Testis (tissue), 3 donors: Measurements from ENCODE around the gene COG8. TPM values are rescaled to one million over a fixed set of nuclear protein-coding genes. Genes with fewer than 3 reads are reported as not detected.

Experiments
- DNase-seq: peaks from one replicate; pipeline ENCODE4 v3.0.0-alpha.2; 2019
- H3K27ac ChIP-seq, 2 donors: fragments of 200-600 bp; sonication (generic); one replicate each; pipeline ENCODE4 v1.5.1; 2019
- H3K27me3 ChIP-seq: fragments of 200-600 bp; sonication (generic); one replicate; pipeline ENCODE4 v1.5.1; 2019
- H3K36me3 ChIP-seq: fragments of 200-600 bp; sonication (generic); one replicate; pipeline ENCODE4 v1.5.1; 2017; ENCODE audit warnings: low read depth; ENCODE audit errors: missing control alignments
- H3K4me1 ChIP-seq: fragments of 200-600 bp; sonication (generic); one replicate; pipeline ENCODE4 v1.5.1; 2019
- H3K4me3 ChIP-seq, 2 donors: fragments of 200-600 bp; sonication (generic); one replicate each; pipeline ENCODE4 v1.5.1; 2017 to 2019
- H3K9me3 ChIP-seq: fragments of 200-600 bp; sonication (generic); one replicate; pipeline ENCODE4 v1.5.1; 2017
- CTCF ChIP-seq, 3 experiments: fragments of 450-650 bp in 2 of 3; fragments of 200-600 bp in 1 of 3; sonication (generic) in 1 of 3; IDR thresholded peaks; one replicate each; pipeline ENCODE4 v1.5.1; 2016 to 2019; ENCODE audit warnings: antibody characterized with exemption in 3 of 3, mild to moderate bottlenecking in 2 of 3, moderate library complexity in 1 of 3
- POLR2A ChIP-seq: fragments of 450-650 bp; IDR thresholded peaks from one replicate; pipeline ENCODE4 v1.6.1; 2017; ENCODE audit warnings: antibody characterized with exemption, mild to moderate bottlenecking, moderate library complexity
- WGBS, 2 donors: methylation state at CpG; one replicate each; pipeline ENCODE4 v1.1.5; 2018; 5-methylcytosine and 5-hydroxymethylcytosine counted together
- intact Hi-C: fragments of 100-400 bp; cut with DNase I; formaldehyde crosslinking; loops from one replicate; pipeline ENCODE4 v1.15.1; 2023; ENCODE audit warnings: low total_unique reads
- polyA plus RNA-seq: library from polyadenylated mRNA; stranded (reverse); fragments of 350-450 nt; fragmentation: Illumina TruSeq; extraction: RNeasy Lipid Tissue Mini Kit (QIAGEN cat#74804); gene quantifications from one replicate; pipeline ENCODE4 v1.2.3, GENCODE V29; 2014; ENCODE audit warnings: low read depth, low replicate concordance; ENCODE audit not compliant: insufficient read depth
- total RNA-seq, 2 donors: library from RNA; depleted of rRNA; stranded (reverse); fragments of >200 nt; gene quantifications; one replicate each; pipeline ENCODE4 v1.2.3, GENCODE V29; 2016

Gene COG8
- total and polyA plus RNA-seq, 3 donors from 2014 or later: 74.1 to 96.6 (median 90.8) TPM

- intact Hi-C loops: no loop called here
- no peak for TF ChIP-seq POLR2A
- TF ChIP-seq CTCF (IDR thresholded peaks at IDR 0.05): no peak
- H3K4me3 ChIP-seq: no peak overlapping the region
- no peaks in the 10 kb centered on the region for H3K36me3 ChIP-seq
- DNase-seq: no peak
- H3K27me3 ChIP-seq: no peaks in the 10 kb centered on the region
- WGBS, 2 donors: 45 to 63% methylated on average over 4 of the region's 4 CpGs
- H3K27ac ChIP-seq: no peak overlapping the region
- H3K4me1 ChIP-seq: peaks cover 7% of the 10 kb centered on the region
- no peaks in the 10 kb centered on the region for H3K9me3 ChIP-seq
Measured at GRCh38 chr16:69283851-69284250, 55.5 kb downstream of the COG8 start.

- Histone ChIP-seq H3K9me3 (no peaks in the 10 kb centered on the region), H3K27me3 (no peaks in the 10 kb centered on the region), H3K4me3 (no peak overlapping the region), H3K27ac (no peak overlapping the region), H3K36me3 (no peaks in the 10 kb centered on the region), H3K4me1 (peaks cover 10% of the 10 kb centered on the region)
- no peak for DNase-seq
- intact Hi-C loops: no loop called here
- WGBS, 2 donors: 51 to 69% methylated on average over 1 of the region's 1 CpG
- TF ChIP-seq CTCF (IDR thresholded peaks at IDR 0.05) (no peak), POLR2A (no peak)
Measured at GRCh38 chr16:69277413-69277812, 62.0 kb downstream of the COG8 start.

Other genes starting within 250 kb of the COG8 start
- 1 to 10 TPM; 4.7 to 7.7 TPM for gene HAS3, start 233.9 kb downstream of the COG8 start, total RNA-seq
- 4.8 TPM for gene HAS3, start 233.9 kb downstream of the COG8 start, polyA plus RNA-seq
- 100 to 1,000 TPM; 131 to 147 TPM for gene CHTF8, start 207.0 kb downstream of the COG8 start, total RNA-seq
- gene CHTF8, start 207.0 kb downstream of the COG8 start, polyA plus RNA-seq: 122 TPM
- gene UTP4, start 206.9 kb downstream of the COG8 start, total RNA-seq: 10 to 100 TPM; 72.8 to 78.3 TPM
- 80.5 TPM for gene UTP4, start 206.9 kb downstream of the COG8 start, polyA plus RNA-seq
- 10 to 100 TPM; 35.1 to 39.3 TPM for gene SNTB2, start 152.4 kb downstream of the COG8 start, total RNA-seq
- 29.2 TPM for gene SNTB2, start 152.4 kb downstream of the COG8 start, polyA plus RNA-seq
- 10 to 100 TPM; 39.8 to 43.1 TPM for gene VPS4A, start 28.2 kb downstream of the COG8 start, total RNA-seq
- 31.9 TPM for gene VPS4A, start 28.2 kb downstream of the COG8 start, polyA plus RNA-seq
- 10 to 100 TPM; 25.7 to 27.9 TPM for gene PDF, start 9.0 kb downstream of the COG8 start, total RNA-seq
- gene PDF, start 9.0 kb downstream of the COG8 start, polyA plus RNA-seq: 3.9 TPM
- gene NIP7, start 208 bp upstream of the COG8 start, total RNA-seq: 10 to 100 TPM; 16.2 to 17.2 TPM
- gene NIP7, start 208 bp upstream of the COG8 start, polyA plus RNA-seq: 22.4 TPM
- gene TMED6, start 12.2 kb upstream of the COG8 start, total RNA-seq: 1 to 10 TPM in 1 of 2 donors, not detected in 1; 1.4 TPM
- 1.6 TPM for gene TMED6, start 12.2 kb upstream of the COG8 start, polyA plus RNA-seq
- 10 to 100 TPM; 35.2 to 36.0 TPM for gene TERF2, start 46.4 kb upstream of the COG8 start, total RNA-seq
- 34.6 TPM for gene TERF2, start 46.4 kb upstream of the COG8 start, polyA plus RNA-seq
- gene CYB5B, start 85.1 kb upstream of the COG8 start, total RNA-seq: 10 to 100 TPM; 65.8 to 85.0 TPM
- gene CYB5B, start 85.1 kb upstream of the COG8 start, polyA plus RNA-seq: 91.9 TPM
- 100 to 1,000 TPM in 1 of 2 donors, 10 to 100 TPM in 1; 72.4 to 101 TPM for gene NFAT5, start 226.4 kb upstream of the COG8 start, total RNA-seq
- 20.5 TPM for gene NFAT5, start 226.4 kb upstream of the COG8 start, polyA plus RNA-seq